Mucosa of gallbladder (tissue), 1 donor: ENCODE measurements around the gene TPRA1. TPM values are rescaled to one million over a fixed set of nuclear protein-coding genes. Genes with fewer than 3 reads are reported as not detected.
"Not testable (repeated sequence)": the region's sequence is repeated elsewhere in the genome, so short reads cannot be mapped to it uniquely, and the experiment has no call there.

ENCODE experiments used
- DNase-seq: peaks from one replicate; pipeline ENCODE4 v3.0.0-alpha.2; 2020; ENCODE audit warnings: low spot score
- total RNA-seq: library from RNA; stranded (reverse); gene quantifications from one replicate; pipeline ENCODE4 v1.2.1, GENCODE V29; 2021
- donor health status: DM: no; HTN: no; CAD: no.

TPRA1 gene
- total RNA-seq, 1 donor from 2014 or later: 47.7 TPM

- DNase-seq: no peak
Measured at GRCh38 chr3:127536830-127537812, 53.4 kb downstream of the TPRA1 start.

- DNase-seq: peak; percentile 64
Measured at GRCh38 chr3:127535901-127536829, 54.4 kb downstream of the TPRA1 start.

GRCh38 chr3:127535106-127535785 is 55.3 kb downstream of the TPRA1 start:
- DNase-seq: no peak

GRCh38 chr3:127534564-127534963 is 56.0 kb downstream of the TPRA1 start:
- DNase-seq: no peak

DNA sequence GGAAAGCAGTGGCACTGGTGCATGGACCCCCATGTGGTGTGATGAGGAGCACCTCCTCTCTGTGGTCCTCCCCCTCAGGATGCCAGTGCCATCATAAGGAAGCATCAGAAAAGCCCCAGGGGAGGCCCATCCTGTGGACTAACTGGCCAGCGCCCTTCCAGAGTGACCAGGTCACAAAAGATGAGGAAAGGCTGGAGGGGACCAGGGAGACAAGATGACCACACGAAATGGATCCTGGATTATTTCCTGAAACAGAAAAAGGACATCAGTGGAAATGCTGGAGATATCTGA is 56.4 kb downstream of the TPRA1 start:
- DNase-seq: no peak

GRCh38 chr3:127532561-127533203 is 57.9 kb downstream of the TPRA1 start:
- no peak for DNase-seq

DNA sequence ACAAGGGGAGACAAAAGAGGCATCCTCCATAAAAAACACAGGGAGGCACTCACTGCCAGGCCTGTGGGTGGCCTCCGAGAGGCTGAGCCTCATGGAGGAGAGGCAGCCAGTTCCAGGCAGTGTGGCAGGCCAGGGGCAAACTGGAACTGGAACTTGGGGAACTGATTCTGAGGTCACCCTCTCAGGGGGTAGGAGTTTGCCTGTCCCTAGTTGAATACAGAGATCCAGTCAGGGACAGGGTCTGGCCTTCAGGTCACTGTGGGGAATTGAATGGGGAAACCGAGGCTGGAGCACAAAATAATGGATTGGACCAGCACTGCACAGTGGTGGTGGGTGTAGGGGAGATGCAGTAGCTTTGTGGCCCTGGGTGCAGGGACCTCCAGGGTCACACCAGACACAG is 58.7 kb downstream of the TPRA1 start:
- DNase-seq: no peak

DNA sequence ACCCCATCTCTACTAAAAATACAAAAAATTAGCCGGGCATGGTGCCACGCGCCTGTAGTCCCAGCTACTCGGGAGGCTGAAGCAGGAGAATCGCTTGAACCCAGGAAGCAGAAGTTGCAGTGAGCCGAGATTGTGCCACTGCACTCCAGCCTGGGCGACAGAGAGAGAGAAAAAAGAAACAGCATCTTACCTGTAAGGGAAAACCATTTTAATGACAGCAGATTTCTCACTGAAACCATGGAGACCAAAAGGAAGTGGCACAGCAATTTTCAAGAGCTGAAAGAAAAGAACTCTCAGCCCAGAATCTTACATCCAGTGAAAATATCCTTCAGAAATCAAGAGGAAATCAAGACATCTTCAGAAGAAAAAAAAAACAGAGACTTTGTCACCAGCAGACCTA is 59.7 kb downstream of the TPRA1 start:
- DNase-seq: not testable (repeated sequence)

- DNase-seq: no peak
Measured at GRCh38 chr3:127529346-127530188, 61.0 kb downstream of the TPRA1 start.

- no peak for DNase-seq
Measured at GRCh38 chr3:127525373-127525772, 65.2 kb downstream of the TPRA1 start.

DNA sequence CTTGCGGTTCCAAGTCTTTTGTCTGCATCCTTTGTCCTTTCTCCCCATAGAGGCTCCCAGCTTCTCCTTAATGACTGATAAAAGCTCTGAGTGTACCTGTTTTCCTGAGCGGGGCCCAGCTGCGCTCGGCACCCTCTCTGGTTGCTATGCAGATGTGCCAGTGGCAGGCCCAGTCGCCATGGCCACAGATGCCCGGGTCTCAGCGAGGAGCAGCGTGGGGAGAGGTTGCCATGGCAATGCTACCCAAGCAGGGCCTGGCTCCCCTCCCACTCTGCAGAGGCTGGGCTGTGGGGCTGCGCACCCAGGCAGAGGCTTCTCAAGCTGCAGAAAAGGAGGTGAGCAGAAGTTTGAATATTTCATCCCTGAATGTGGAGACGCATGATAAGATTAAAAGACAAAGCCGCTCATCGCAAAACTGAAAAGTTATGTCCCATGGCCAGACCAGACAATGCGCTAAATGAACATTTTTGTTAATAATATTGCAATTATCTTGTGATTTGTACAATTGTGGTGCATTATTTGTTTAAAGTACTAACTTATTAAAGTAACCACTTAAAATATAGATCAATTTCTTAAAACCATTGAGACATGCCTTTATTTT is 66.1 kb downstream of the TPRA1 start:
- no peak for DNase-seq

Other genes with a start within 250 kb of the TPRA1 start
- 7.8 TPM for gene MCM2, start 7.7 kb upstream of the TPRA1 start, total RNA-seq
- gene PODXL2, start 38.5 kb upstream of the TPRA1 start, total RNA-seq: 16.8 TPM
- gene ABTB1, start 82.2 kb upstream of the TPRA1 start, total RNA-seq: 57.7 TPM
- gene MGLL, start 231.8 kb upstream of the TPRA1 start, total RNA-seq: 193 TPM